Osteocyte (in vitro differentiated cells): ENCODE data around the gene SUGP2. TPM values are rescaled to one million over a fixed set of nuclear protein-coding genes. Genes with fewer than 3 reads are reported as not detected.

ENCODE experiments used
- DNase-seq: peaks from one replicate; pipeline ENCODE4 v3.0.0; 2021; ENCODE audit warnings: mixed read lengths; ENCODE audit not compliant: unreplicated experiment; ENCODE audit errors: extremely low spot score
- H3K27ac Mint-ChIP-seq: one replicate; pipeline ENCODE4 v1.8.0; 2021; ENCODE audit warnings: mild to moderate bottlenecking, mixed read lengths; ENCODE audit not compliant: unreplicated experiment
- H3K27me3 Mint-ChIP-seq: one replicate; pipeline ENCODE4 v1.8.0; 2021; ENCODE audit warnings: mixed read lengths; ENCODE audit not compliant: unreplicated experiment
- H3K36me3 Mint-ChIP-seq: one replicate; pipeline ENCODE4 v1.8.0; 2021; ENCODE audit warnings: mixed read lengths; ENCODE audit not compliant: unreplicated experiment
- H3K4me1 Mint-ChIP-seq: one replicate; pipeline ENCODE4 v1.8.0; 2021; ENCODE audit warnings: mixed read lengths; ENCODE audit not compliant: unreplicated experiment
- H3K4me3 Mint-ChIP-seq: one replicate; pipeline ENCODE4 v1.8.0; 2021; ENCODE audit warnings: mild to moderate bottlenecking, moderate library complexity, mixed read lengths; ENCODE audit not compliant: unreplicated experiment
- H3K9me3 Mint-ChIP-seq: one replicate; pipeline ENCODE4 v1.8.0; 2021; ENCODE audit warnings: mixed read lengths; ENCODE audit not compliant: unreplicated experiment
- total RNA-seq: library from RNA; stranded (reverse); gene quantifications from 2 replicates; pipeline ENCODE4 v1.2.1, GENCODE V29; 2021
- TF ChIP-seq, protein P1 (sequence below): fragments of 200-600 bp; sonication (generic); IDR thresholded peaks from 2 replicates; pipeline ENCODE4 v1.5.0; 2021; ENCODE audit warnings: antibody characterized with exemption, mild to moderate bottlenecking, moderate library complexity

Gene SUGP2
- total RNA-seq, 1 donor from 2014 or later = 77.6 TPM

DNA sequence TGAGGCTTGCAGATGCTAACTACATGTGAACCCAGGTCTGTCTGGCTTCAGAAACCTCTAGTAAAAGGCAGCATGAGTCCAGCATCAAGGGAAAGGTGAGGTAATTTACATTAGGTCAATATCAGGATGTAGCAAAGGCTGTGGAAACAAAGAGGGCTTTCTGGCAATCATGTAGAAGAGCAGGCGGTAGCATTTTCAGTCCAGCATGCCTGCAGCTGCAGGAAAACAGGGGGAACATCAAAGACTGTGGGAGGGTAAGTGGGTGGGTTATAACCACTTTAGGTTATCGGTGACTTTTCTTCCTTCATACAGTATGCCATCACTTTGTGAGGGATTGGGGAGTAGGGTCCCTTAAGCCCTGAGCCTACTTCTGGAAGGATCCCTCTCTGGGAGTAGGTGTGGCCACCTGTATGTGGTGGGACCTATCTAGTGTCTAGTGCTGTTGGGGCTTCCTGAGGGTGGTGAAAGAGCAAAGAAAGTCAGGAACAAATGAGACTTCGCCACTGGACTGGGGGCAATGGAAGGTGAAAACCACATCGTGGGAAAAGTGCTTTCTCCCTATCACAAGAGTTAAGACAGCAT lies 10.8 kb downstream of the SUGP2 start:
- TF ChIP-seq, protein P1, sequence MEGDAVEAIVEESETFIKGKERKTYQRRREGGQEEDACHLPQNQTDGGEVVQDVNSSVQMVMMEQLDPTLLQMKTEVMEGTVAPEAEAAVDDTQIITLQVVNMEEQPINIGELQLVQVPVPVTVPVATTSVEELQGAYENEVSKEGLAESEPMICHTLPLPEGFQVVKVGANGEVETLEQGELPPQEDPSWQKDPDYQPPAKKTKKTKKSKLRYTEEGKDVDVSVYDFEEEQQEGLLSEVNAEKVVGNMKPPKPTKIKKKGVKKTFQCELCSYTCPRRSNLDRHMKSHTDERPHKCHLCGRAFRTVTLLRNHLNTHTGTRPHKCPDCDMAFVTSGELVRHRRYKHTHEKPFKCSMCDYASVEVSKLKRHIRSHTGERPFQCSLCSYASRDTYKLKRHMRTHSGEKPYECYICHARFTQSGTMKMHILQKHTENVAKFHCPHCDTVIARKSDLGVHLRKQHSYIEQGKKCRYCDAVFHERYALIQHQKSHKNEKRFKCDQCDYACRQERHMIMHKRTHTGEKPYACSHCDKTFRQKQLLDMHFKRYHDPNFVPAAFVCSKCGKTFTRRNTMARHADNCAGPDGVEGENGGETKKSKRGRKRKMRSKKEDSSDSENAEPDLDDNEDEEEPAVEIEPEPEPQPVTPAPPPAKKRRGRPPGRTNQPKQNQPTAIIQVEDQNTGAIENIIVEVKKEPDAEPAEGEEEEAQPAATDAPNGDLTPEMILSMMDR = no peak
- no peak for DNase-seq
- no peaks in the 10 kb centered on the region for H3K27me3 Mint-ChIP-seq
- H3K27ac Mint-ChIP-seq = peak overlapping the region; percentile 27
- no peak overlapping the region for H3K4me3 Mint-ChIP-seq
- H3K4me1 Mint-ChIP-seq = peaks cover 6% of the 10 kb centered on the region
- no peaks in the 10 kb centered on the region for H3K9me3 Mint-ChIP-seq
- H3K36me3 Mint-ChIP-seq = peaks cover 32% of the 10 kb centered on the region

DNA sequence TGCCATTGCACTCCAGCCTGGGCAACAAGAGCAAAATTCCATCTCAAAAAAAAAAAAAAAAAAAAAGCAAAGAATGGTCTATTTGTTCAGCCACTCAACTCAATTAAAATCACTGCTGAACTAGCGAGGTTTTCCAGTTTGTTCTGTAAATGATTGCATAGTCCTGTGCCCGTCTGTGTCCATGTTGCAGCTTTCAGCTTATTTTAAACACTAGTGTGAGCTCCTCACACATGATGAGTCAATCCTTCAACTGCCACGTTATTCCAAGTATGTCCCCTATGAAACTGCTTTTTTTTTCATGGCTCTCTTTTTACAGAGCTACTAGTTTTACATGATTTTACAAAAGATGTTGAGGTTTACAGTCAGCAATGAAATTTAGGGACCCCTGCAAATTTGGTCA lies 12.2 kb downstream of the SUGP2 start:
- peak overlapping the region; percentile 41 for H3K27ac Mint-ChIP-seq
- peaks cover 37% of the 10 kb centered on the region for H3K36me3 Mint-ChIP-seq
- H3K27me3 Mint-ChIP-seq = no peaks in the 10 kb centered on the region
- no peak for DNase-seq
- no peak overlapping the region for H3K4me3 Mint-ChIP-seq
- TF ChIP-seq, protein P1 = no peak
- H3K4me1 Mint-ChIP-seq = peaks cover 6% of the 10 kb centered on the region
- H3K9me3 Mint-ChIP-seq = no peaks in the 10 kb centered on the region

DNA sequence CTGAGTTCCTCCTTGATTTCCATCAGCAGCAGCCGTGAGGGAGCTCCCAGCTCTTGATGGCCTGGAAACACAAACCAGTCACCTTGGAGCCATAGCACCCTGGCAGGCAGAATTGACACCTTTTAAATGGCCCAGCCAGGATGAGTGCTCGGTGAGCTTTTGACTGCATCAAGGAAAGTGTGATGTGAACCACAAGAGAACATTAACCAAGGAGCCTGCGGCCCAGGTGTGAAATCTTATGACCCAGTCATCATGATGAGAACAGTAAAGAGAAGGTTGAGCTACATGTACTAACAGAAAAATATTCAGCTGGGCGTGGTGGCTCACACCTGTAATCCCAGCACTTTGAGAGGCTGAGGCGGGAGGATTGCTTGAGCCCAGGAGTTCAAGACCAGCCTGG lies 22.8 kb downstream of the SUGP2 start:
- no peak overlapping the region for H3K4me3 Mint-ChIP-seq
- H3K9me3 Mint-ChIP-seq = no peaks in the 10 kb centered on the region
- no peak for DNase-seq
- H3K27me3 Mint-ChIP-seq = no peaks in the 10 kb centered on the region
- H3K27ac Mint-ChIP-seq = no peak overlapping the region
- TF ChIP-seq, protein P1 = no peak
- no peaks in the 10 kb centered on the region for H3K4me1 Mint-ChIP-seq
- H3K36me3 Mint-ChIP-seq = peaks cover 16% of the 10 kb centered on the region

DNA sequence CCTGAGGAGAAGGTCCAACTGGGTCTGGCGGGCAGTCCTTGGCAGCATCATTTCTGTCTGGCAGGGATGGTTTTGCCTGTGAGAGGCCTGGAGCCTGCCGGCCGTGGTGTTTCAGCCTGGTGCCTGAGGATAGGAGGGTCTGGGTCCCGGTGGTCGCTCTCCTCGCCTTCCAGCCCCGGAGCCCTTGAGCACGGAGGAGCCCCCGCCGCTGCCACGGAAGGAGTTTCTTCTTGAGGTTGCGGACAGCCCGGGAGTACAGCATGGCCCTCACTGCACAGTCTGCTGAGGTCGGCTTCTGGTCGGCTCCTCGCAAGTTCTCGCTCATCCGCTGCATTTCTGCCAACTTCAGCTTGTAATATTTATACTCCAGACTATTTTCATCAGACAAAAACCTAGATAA lies 23.4 kb downstream of the SUGP2 start:
- Mint-ChIP-seq H3K27ac (no peak overlapping the region), H3K4me1 (no peaks in the 10 kb centered on the region), H3K36me3 (peaks cover 19% of the 10 kb centered on the region), H3K9me3 (no peaks in the 10 kb centered on the region), H3K4me3 (no peak overlapping the region), H3K27me3 (no peaks in the 10 kb centered on the region)
- DNase-seq = no peak
- TF ChIP-seq, protein P1 = no peak

DNA sequence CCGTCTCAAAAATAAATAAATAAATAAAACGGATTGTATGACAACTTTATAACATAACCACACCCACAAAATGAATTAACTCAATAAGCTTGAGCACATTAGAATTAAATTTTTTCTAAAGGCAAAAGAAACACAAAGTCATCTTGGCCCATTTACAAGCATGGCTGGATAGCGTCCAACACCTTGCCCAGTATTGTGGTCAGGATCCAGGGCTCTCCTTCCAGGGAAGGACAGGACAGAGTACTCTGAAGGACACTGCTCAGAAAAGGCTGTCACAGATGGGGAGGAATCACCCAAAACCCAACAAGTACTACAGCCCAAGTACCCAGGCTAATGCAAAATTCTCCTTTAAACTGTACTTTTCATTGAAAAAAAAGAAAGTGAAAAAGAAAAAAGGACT lies 27.1 kb downstream of the SUGP2 start:
- Mint-ChIP-seq H3K27me3 (no peaks in the 10 kb centered on the region), H3K27ac (no peak overlapping the region), H3K4me1 (no peaks in the 10 kb centered on the region), H3K4me3 (no peak overlapping the region), H3K36me3 (peaks cover 31% of the 10 kb centered on the region), H3K9me3 (no peaks in the 10 kb centered on the region)
- TF ChIP-seq, protein P1 = no peak
- no peak for DNase-seq
